HEK293 (cell line): ENCODE results near the gene ZDHHC14.

ENCODE experiments used
- ATF2 ChIP-seq: fragments of 450-650 bp; formaldehyde crosslinking; IDR thresholded peaks from 2 replicates; pipeline ENCODE4 v1.5.1; 2016; ENCODE audit warnings: missing biosample characterization, missing genetic modification characterization, low read depth
- BCL11A ChIP-seq: fragments of 450-650 bp; formaldehyde crosslinking; IDR thresholded peaks from 2 replicates; pipeline ENCODE4 v1.5.1; 2016; ENCODE audit warnings: low read depth, missing biosample characterization, missing genetic modification characterization
- CTCF ChIP-seq: fragments of 450-650 bp; formaldehyde crosslinking; IDR thresholded peaks from 2 replicates; pipeline ENCODE4 v1.5.1; 2016; ENCODE audit warnings: missing biosample characterization, missing genetic modification characterization
- MEIS1 ChIP-seq: sonication (generic); formaldehyde crosslinking; IDR thresholded peaks from 2 replicates; pipeline ENCODE4 v1.8.1; 2022; ENCODE audit warnings: missing genetic modification reagents, mild to moderate bottlenecking, borderline replicate concordance
- SETDB1 ChIP-seq: IDR thresholded peaks from one replicate; pipeline ENCODE4 v1.6.1; 2017; ENCODE audit warnings: mild to moderate bottlenecking, low read length, moderate library complexity, mixed read lengths; ENCODE audit not compliant: insufficient read length
- YY1 ChIP-seq: fragments of 450-650 bp; formaldehyde crosslinking; IDR thresholded peaks from 2 replicates; pipeline ENCODE4 v1.5.1; 2018; ENCODE audit warnings: missing biosample characterization, missing genetic modification characterization
- ZBTB7A ChIP-seq: fragments of 450-650 bp; formaldehyde crosslinking; IDR thresholded peaks from 2 replicates; pipeline ENCODE4 v1.5.1; 2016; ENCODE audit warnings: low read depth, missing biosample characterization, missing genetic modification characterization
- ZNF169 ChIP-seq: fragments of 450-650 bp; formaldehyde crosslinking; IDR thresholded peaks from 2 replicates; pipeline ENCODE4 v1.5.1; 2016; ENCODE audit warnings: missing biosample characterization, missing genetic modification characterization
- ZNF211 ChIP-seq: fragments of 450-650 bp; formaldehyde crosslinking; IDR thresholded peaks from 2 replicates; pipeline ENCODE4 v1.5.1; 2016; ENCODE audit warnings: low read depth, missing biosample characterization, missing genetic modification characterization
- ZNF416 ChIP-seq: fragments of 450-650 bp; formaldehyde crosslinking; IDR thresholded peaks from 2 replicates; pipeline ENCODE4 v1.5.1; 2016; ENCODE audit warnings: missing biosample characterization, missing genetic modification characterization
- ZNF555 ChIP-seq: fragments of 450-650 bp; formaldehyde crosslinking; conservative IDR thresholded peaks from 2 replicates; pipeline ENCODE4 v1.5.1; 2017; ENCODE audit warnings: missing biosample characterization, mild to moderate bottlenecking, missing genetic modification characterization, inconsistent platforms
- ZNF639 ChIP-seq: fragments of 450-650 bp; formaldehyde crosslinking; IDR thresholded peaks from 2 replicates; pipeline ENCODE4 v1.5.1; 2016; ENCODE audit warnings: missing biosample characterization, missing genetic modification characterization
- ZNF677 ChIP-seq: fragments of 450-650 bp; IDR thresholded peaks from 2 replicates; pipeline ENCODE4 v1.5.0; 2018; ENCODE audit warnings: missing biosample characterization, mild to moderate bottlenecking, missing genetic modification characterization, moderate library complexity

GRCh38 chr6:157650261-157650640 is 269.3 kb downstream of the ZDHHC14 start:
- TF ChIP-seq ZNF639 (tag by site-specific recombination) (no peak), ZNF211 (no peak), CTCF (tag by site-specific recombination) (no peak), YY1 (tag by site-specific recombination) (no peak), ZBTB7A (tag by site-specific recombination) (no peak), BCL11A (tag by site-specific recombination) (no peak), ZNF416 (no peak), SETDB1 (no peak), ZNF169 (tag by site-specific recombination) (no peak), MEIS1 (CRISPR knock-in tag) (no peak), ZNF677 (tag by site-specific recombination) (no peak), ZNF555 (tag by site-specific recombination) (no peak), ATF2 (tag by site-specific recombination) (no peak)
